HG02852 (cell line): ENCODE measurements around the gene GCG.

Experiments
- ATAC-seq: cut with Tn5 transposase; IDR thresholded peaks from one replicate; pipeline ENCODE4 v1.9.1; 2021; ENCODE audit warnings: mild to moderate bottlenecking, moderate library complexity; ENCODE audit not compliant: unreplicated experiment

The GCG gene

GRCh38 chr2:162152147-162152546 lies at the start of gene GCG:
Gene GCG (minus strand): TSS chr2:162152247. CDS start chr2:162149178, 3,069 bp downstream.
- no peak for ATAC-seq

- no peak for ATAC-seq
Measured at GRCh38 chr2:162200636-162201035, 48.6 kb upstream of the GCG start.

- no peak for ATAC-seq
Measured at GRCh38 chr2:162199913-162200312, 47.9 kb upstream of the GCG start.

GRCh38 chr2:162198239-162198638 lies 46.2 kb upstream of the GCG start:
- no peak for ATAC-seq

GRCh38 chr2:162197069-162197825 lies 45.2 kb upstream of the GCG start:
- no peak for ATAC-seq

- ATAC-seq = no peak
Measured at GRCh38 chr2:162196638-162197037, 44.6 kb upstream of the GCG start.

- ATAC-seq = no peak
Measured at GRCh38 chr2:162188451-162188850, 36.4 kb upstream of the GCG start.

- no peak for ATAC-seq
Measured at GRCh38 chr2:162185541-162186232, 33.6 kb upstream of the GCG start.

- no peak for ATAC-seq
Measured at GRCh38 chr2:162184821-162185450, 32.9 kb upstream of the GCG start.

GRCh38 chr2:162184359-162184758 lies 32.3 kb upstream of the GCG start:
- no peak for ATAC-seq

- no peak for ATAC-seq
Measured at GRCh38 chr2:162182395-162182794, 30.3 kb upstream of the GCG start.

GRCh38 chr2:162177301-162177700 lies 25.3 kb upstream of the GCG start:
- ATAC-seq = no peak

- no peak for ATAC-seq
Measured at GRCh38 chr2:162175714-162176113, 23.7 kb upstream of the GCG start.

GRCh38 chr2:162174746-162175145 lies 22.7 kb upstream of the GCG start:
- ATAC-seq = no peak

- ATAC-seq = no peak
Measured at GRCh38 chr2:162172802-162173370, 20.8 kb upstream of the GCG start.

GRCh38 chr2:162166745-162167144 lies 14.7 kb upstream of the GCG start:
- ATAC-seq = no peak

- no peak for ATAC-seq
Measured at GRCh38 chr2:162166174-162166573, 14.1 kb upstream of the GCG start.

- no peak for ATAC-seq
Measured at GRCh38 chr2:162164802-162165201, 12.8 kb upstream of the GCG start.

GRCh38 chr2:162159446-162159845 lies 7.4 kb upstream of the GCG start:
- no peak for ATAC-seq

- no peak for ATAC-seq
Measured at GRCh38 chr2:162156149-162156548, 4.1 kb upstream of the GCG start.

GRCh38 chr2:162155093-162155492 lies 3.0 kb upstream of the GCG start:
- no peak for ATAC-seq
